HepG2 (cell line): ENCODE measurements around the gene DDX19B. TPM values are rescaled to one million over a fixed set of nuclear protein-coding genes. Genes with fewer than 3 reads are reported as not detected.
A peak's percentile ranks its signal among the peaks of the same experiment; 100 is the strongest.

Experiments used
- ATF4 ChIP-seq, 2 experiments: fragments of 450-650 bp in 1 of 2; sonication (generic) in 1 of 2; formaldehyde crosslinking; IDR thresholded peaks; 2 replicates each; pipeline versions ENCODE4 v1.5.0 to v1.8.0; 2020 to 2022; ENCODE audit warnings: mild to moderate bottlenecking in 1 of 2, missing genetic modification reagents in 1 of 2
- FLYWCH1 ChIP-seq: sonication (generic); formaldehyde crosslinking; IDR thresholded peaks from 2 replicates; pipeline ENCODE4 v1.8.1; 2023; ENCODE audit warnings: mild to moderate bottlenecking, missing genetic modification reagents
- HNF4A ChIP-seq: sonication (generic); formaldehyde crosslinking; IDR thresholded peaks from 2 replicates; pipeline ENCODE4 v1.4.0; 2020; ENCODE audit warnings: missing genetic modification reagents
- ISX ChIP-seq: sonication (generic); formaldehyde crosslinking; conservative IDR thresholded peaks from 2 replicates; pipeline ENCODE4 v1.5.0; 2020; ENCODE audit warnings: missing genetic modification reagents
- MTERF4 ChIP-seq: sonication (generic); formaldehyde crosslinking; IDR thresholded peaks from 2 replicates; pipeline ENCODE4 v1.8.0; 2023; ENCODE audit warnings: mild to moderate bottlenecking, missing genetic modification reagents
- REL ChIP-seq: sonication (generic); formaldehyde crosslinking; conservative IDR thresholded peaks from 2 replicates; pipeline ENCODE4 v1.8.0; 2022; ENCODE audit warnings: mild to moderate bottlenecking, missing genetic modification reagents, moderate library complexity
- RFX1 ChIP-seq: fragments of 450-650 bp; IDR thresholded peaks from 2 replicates; pipeline ENCODE4 v1.6.1; 2017
- RXRB ChIP-seq: IDR thresholded peaks from 2 replicates; pipeline ENCODE4 v1.6.1; 2016; ENCODE audit warnings: borderline replicate concordance, missing genetic modification reagents, missing compliant biosample characterization
- SOX5 ChIP-seq: IDR thresholded peaks from 2 replicates; pipeline ENCODE4 v1.6.1; 2016; ENCODE audit warnings: borderline replicate concordance
- TGIF2 ChIP-seq: IDR thresholded peaks from 2 replicates; pipeline ENCODE4 v1.6.1; 2016; ENCODE audit warnings: control low read depth, missing compliant biosample characterization
- ZNF235 ChIP-seq: sonication (generic); formaldehyde crosslinking; IDR thresholded peaks from 2 replicates; pipeline ENCODE4 v1.8.1; 2023; ENCODE audit warnings: mild to moderate bottlenecking, missing genetic modification reagents, borderline replicate concordance
- ZNF709 ChIP-seq: sonication (generic); formaldehyde crosslinking; IDR thresholded peaks from 2 replicates; pipeline ENCODE4 v1.5.0; 2020; ENCODE audit warnings: mild to moderate bottlenecking, missing genetic modification reagents
- ZNF773 ChIP-seq: sonication (generic); formaldehyde crosslinking; IDR thresholded peaks from 2 replicates; pipeline ENCODE4 v1.4.0; 2020; ENCODE audit warnings: missing genetic modification reagents, borderline replicate concordance
- polyA plus RNA-seq, 8 experiments: library from polyadenylated mRNA; depleted of rRNA in 3 of 8; stranded (reverse) in 7 of 8; unstranded in 1 of 8; fragments of >200 nt; fragmentation: Illumina TruSeq in 4 of 8; extraction: Trizol in 4 of 8; gene quantifications; 2 replicates each; pipeline versions ENCODE4 v1.2.1 to v1.2.3, GENCODE V29; 2011 to 2016; ENCODE audit warnings: low read depth in 4 of 8, missing spikeins in 1 of 8, mixed read lengths in 1 of 8; ENCODE audit not compliant: insufficient read depth in 1 of 8
- total RNA-seq, 5 experiments: library from RNA; depleted of rRNA; stranded (reverse); fragments of >200 nt; fragmentation: Illumina TruSeq; extraction: Trizol; gene quantifications; 2 replicates each; pipeline ENCODE4 v1.2.3, GENCODE V29; 2016; ENCODE audit warnings: low read depth in 1 of 5
- TF ChIP-seq, protein P1 (sequence below): sonication (generic); formaldehyde crosslinking; IDR thresholded peaks from 2 replicates; pipeline ENCODE4 v1.4.0; 2020; ENCODE audit warnings: missing genetic modification reagents
- TF ChIP-seq, protein P2 (sequence below): sonication (generic); formaldehyde crosslinking; IDR thresholded peaks from 2 replicates; pipeline ENCODE4 v1.5.0; 2020; ENCODE audit warnings: mild to moderate bottlenecking, missing genetic modification reagents

DDX19B gene
- total and polyA plus RNA-seq, 2 of the 13 experiments (the other 11 are each of a cell fraction or from before 2014, with no cell fraction given): 36.2 to 40.0 TPM

- peak; percentile 68; the same call in 1 of the 2 replicates for TF ChIP-seq MTERF4 (CRISPR knock-in tag)
- TF ChIP-seq RXRB (CRISPR knock-in tag): peak; percentile 23; the same call in 1 of the 2 replicates
- peak; percentile 46; the same call in 1 of the 2 replicates for TF ChIP-seq HNF4A (CRISPR knock-in tag)
- TF ChIP-seq ZNF709: peak; percentile 84
- TF ChIP-seq, protein P1, sequence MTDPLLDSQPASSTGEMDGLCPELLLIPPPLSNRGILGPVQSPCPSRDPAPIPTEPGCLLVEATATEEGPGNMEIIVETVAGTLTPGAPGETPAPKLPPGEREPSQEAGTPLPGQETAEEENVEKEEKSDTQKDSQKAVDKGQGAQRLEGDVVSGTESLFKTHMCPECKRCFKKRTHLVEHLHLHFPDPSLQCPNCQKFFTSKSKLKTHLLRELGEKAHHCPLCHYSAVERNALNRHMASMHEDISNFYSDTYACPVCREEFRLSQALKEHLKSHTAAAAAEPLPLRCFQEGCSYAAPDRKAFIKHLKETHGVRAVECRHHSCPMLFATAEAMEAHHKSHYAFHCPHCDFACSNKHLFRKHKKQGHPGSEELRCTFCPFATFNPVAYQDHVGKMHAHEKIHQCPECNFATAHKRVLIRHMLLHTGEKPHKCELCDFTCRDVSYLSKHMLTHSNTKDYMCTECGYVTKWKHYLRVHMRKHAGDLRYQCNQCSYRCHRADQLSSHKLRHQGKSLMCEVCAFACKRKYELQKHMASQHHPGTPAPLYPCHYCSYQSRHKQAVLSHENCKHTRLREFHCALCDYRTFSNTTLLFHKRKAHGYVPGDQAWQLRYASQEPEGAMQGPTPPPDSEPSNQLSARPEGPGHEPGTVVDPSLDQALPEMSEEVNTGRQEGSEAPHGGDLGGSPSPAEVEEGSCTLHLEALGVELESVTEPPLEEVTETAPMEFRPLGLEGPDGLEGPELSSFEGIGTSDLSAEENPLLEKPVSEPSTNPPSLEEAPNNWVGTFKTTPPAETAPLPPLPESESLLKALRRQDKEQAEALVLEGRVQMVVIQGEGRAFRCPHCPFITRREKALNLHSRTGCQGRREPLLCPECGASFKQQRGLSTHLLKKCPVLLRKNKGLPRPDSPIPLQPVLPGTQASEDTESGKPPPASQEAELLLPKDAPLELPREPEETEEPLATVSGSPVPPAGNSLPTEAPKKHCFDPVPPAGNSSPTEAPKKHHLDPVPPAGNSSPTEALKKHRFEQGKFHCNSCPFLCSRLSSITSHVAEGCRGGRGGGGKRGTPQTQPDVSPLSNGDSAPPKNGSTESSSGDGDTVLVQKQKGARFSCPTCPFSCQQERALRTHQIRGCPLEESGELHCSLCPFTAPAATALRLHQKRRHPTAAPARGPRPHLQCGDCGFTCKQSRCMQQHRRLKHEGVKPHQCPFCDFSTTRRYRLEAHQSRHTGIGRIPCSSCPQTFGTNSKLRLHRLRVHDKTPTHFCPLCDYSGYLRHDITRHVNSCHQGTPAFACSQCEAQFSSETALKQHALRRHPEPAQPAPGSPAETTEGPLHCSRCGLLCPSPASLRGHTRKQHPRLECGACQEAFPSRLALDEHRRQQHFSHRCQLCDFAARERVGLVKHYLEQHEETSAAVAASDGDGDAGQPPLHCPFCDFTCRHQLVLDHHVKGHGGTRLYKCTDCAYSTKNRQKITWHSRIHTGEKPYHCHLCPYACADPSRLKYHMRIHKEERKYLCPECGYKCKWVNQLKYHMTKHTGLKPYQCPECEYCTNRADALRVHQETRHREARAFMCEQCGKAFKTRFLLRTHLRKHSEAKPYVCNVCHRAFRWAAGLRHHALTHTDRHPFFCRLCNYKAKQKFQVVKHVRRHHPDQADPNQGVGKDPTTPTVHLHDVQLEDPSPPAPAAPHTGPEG (CRISPR knock-in tag): peak; percentile 83; the same call in 1 of the 2 replicates
- 0 out of 2 replicates have a peak, but pooled peaks have one; percentile 82 for TF ChIP-seq TGIF2 (CRISPR knock-in tag)
- TF ChIP-seq ZNF773 (CRISPR knock-in tag): peak; percentile 89; the same call in 1 of the 2 replicates
- TF ChIP-seq ATF4 (CRISPR knock-in tag; IDR thresholded peaks at IDR 0.05): peak; percentile 98 to 99
- TF ChIP-seq, protein P2, sequence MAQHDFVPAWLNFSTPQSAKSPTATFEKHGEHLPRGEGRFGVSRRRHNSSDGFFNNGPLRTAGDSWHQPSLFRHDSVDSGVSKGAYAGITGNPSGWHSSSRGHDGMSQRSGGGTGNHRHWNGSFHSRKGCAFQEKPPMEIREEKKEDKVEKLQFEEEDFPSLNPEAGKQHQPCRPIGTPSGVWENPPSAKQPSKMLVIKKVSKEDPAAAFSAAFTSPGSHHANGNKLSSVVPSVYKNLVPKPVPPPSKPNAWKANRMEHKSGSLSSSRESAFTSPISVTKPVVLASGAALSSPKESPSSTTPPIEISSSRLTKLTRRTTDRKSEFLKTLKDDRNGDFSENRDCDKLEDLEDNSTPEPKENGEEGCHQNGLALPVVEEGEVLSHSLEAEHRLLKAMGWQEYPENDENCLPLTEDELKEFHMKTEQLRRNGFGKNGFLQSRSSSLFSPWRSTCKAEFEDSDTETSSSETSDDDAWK (CRISPR knock-in tag): no peak
- peak; percentile 16; the same call in 1 of the 2 replicates for TF ChIP-seq RFX1
- TF ChIP-seq ZNF235 (CRISPR knock-in tag): 0 out of 2 replicates have a peak, but pooled peaks have one; percentile 49
- 0 out of 2 replicates have a peak, but pooled peaks have one; percentile 34 for TF ChIP-seq REL (CRISPR knock-in tag)
- TF ChIP-seq FLYWCH1 (CRISPR knock-in tag): no peak
- 0 out of 2 replicates have a peak, but pooled peaks have one; percentile 78 for TF ChIP-seq ISX (CRISPR knock-in tag)
- TF ChIP-seq SOX5 (CRISPR knock-in tag): peak; percentile 19; the same call in 1 of the 2 replicates
Measured at GRCh38 chr16:70289229-70290094, 9.5 kb upstream of the DDX19B start, which contains the start of gene AARS1 (continued).
